Endodermal cell (in vitro differentiated cells): Measurements from ENCODE around the gene AP5S1. TPM values are rescaled to one million over a fixed set of nuclear protein-coding genes. Genes with fewer than 3 reads are reported as not detected.

Experiments
- DNase-seq: peaks from one replicate; pipeline ENCODE4 v3.0.0-alpha.2; 2017
- H3K27ac ChIP-seq: 2 replicates; pipeline ENCODE4 v1.5.1; 2013; ENCODE audit warnings: mild to moderate bottlenecking, low read depth, low read length, moderate library complexity
- H3K27me3 ChIP-seq: 2 replicates; pipeline ENCODE4 v1.6.1; 2013; ENCODE audit warnings: mild to moderate bottlenecking, low read length, moderate library complexity; ENCODE audit not compliant: insufficient read depth, control insufficient read depth, poor library complexity, severe bottlenecking
- H3K36me3 ChIP-seq: 2 replicates; pipeline ENCODE4 v1.7.0; 2013; ENCODE audit warnings: mild to moderate bottlenecking, low read length, moderate library complexity; ENCODE audit not compliant: control insufficient read depth, insufficient read depth
- H3K4me1 ChIP-seq: one replicate; pipeline ENCODE4 v1.7.0; 2013; ENCODE audit warnings: low read length; ENCODE audit not compliant: control insufficient read depth, insufficient read depth
- H3K4me3 ChIP-seq: 2 replicates; pipeline ENCODE4 v1.5.1; 2013; ENCODE audit warnings: mild to moderate bottlenecking, low read length, moderate library complexity
- H3K9ac ChIP-seq: 2 replicates; pipeline ENCODE4 v1.6.1; 2013; ENCODE audit warnings: mild to moderate bottlenecking, low read length, moderate library complexity; ENCODE audit not compliant: poor library complexity, severe bottlenecking; ENCODE audit errors: extremely low read depth
- H3K9me3 ChIP-seq: 2 replicates; pipeline ENCODE4 v1.6.1; 2013; ENCODE audit warnings: mild to moderate bottlenecking, low read length, moderate library complexity; ENCODE audit not compliant: control insufficient read depth
- H3K27ac Mint-ChIP-seq: 2 replicates; pipeline ENCODE4 v1.8.0; 2020; ENCODE audit warnings: mixed read lengths
- H3K27me3 Mint-ChIP-seq: 2 replicates; pipeline ENCODE4 v1.8.0; 2021; ENCODE audit warnings: mild to moderate bottlenecking, mixed read lengths; ENCODE audit not compliant: insufficient read depth
- H3K36me3 Mint-ChIP-seq: 2 replicates; pipeline ENCODE4 v1.8.0; 2020; ENCODE audit warnings: low read depth, mixed read lengths
- H3K4me1 Mint-ChIP-seq: 2 replicates; pipeline ENCODE4 v1.8.0; 2020; ENCODE audit warnings: mixed read lengths
- H3K4me3 Mint-ChIP-seq: 2 replicates; pipeline ENCODE4 v1.8.0; 2020; ENCODE audit warnings: mild to moderate bottlenecking, moderate library complexity, mixed read lengths
- H3K9me3 Mint-ChIP-seq: 2 replicates; pipeline ENCODE4 v1.8.0; 2020; ENCODE audit warnings: mild to moderate bottlenecking, mixed read lengths
- CTCF ChIP-seq: fragments of 200-600 bp; sonication (generic); conservative IDR thresholded peaks from 2 replicates; pipeline ENCODE4 v1.5.0; 2021; ENCODE audit warnings: antibody characterized with exemption, mild to moderate bottlenecking
- WGBS, 2 experiments: methylation state at CpG; one replicate each; pipeline versions ENCODE4 v1.1.5 to v1.1.7; 2013; ENCODE audit warnings: missing lambda C conversion rate in 2 of 2, mixed read lengths in 1 of 2; ENCODE audit not compliant: insufficient coverage in 1 of 2, insufficient read length in 1 of 2; 5-methylcytosine and 5-hydroxymethylcytosine counted together
- total RNA-seq, 2 donors: library from RNA; stranded (reverse); fragmentation: NEBNext Ultra II Directional in 1 of 2; extraction: Animal tissue kit (Norgen Biotek cat#: 25700) in 1 of 2; gene quantifications; 2 replicates in 1 of 2; 3 replicates in 1 of 2; pipeline ENCODE4 v1.2.1, GENCODE V29; 2021

The AP5S1 gene
- total RNA-seq, 2 donors from 2014 or later = 5.1 to 6.1 TPM

- Mint-ChIP-seq H3K27me3 (no peaks in the 10 kb centered on the region), H3K4me1 (peaks cover 4% of the 10 kb centered on the region), H3K9me3 (no peaks in the 10 kb centered on the region), H3K27ac (peak overlapping the region; percentile 17), H3K36me3 (peaks cover 50% of the 10 kb centered on the region), H3K4me3 (no peak overlapping the region)
- H3K27ac ChIP-seq = no peak overlapping the region
- no peaks in the 10 kb centered on the region for H3K27me3 ChIP-seq
- H3K36me3 ChIP-seq = peaks cover 31% of the 10 kb centered on the region
- H3K9me3 ChIP-seq = peaks cover 9% of the 10 kb centered on the region
- DNase-seq = peak; percentile 73
- no peak for TF ChIP-seq CTCF
- H3K4me1 ChIP-seq = no peaks in the 10 kb centered on the region
- WGBS, 2 experiments = 91 to 94% methylated on average over 7 to 10 of the region's 10 CpGs
- no peak overlapping the region for H3K9ac ChIP-seq
- H3K4me3 ChIP-seq = no peak overlapping the region
These were observed 49.7 kb downstream of the AP5S1 start for GRCh38 chr20:3869839-3870634.

- 90 to 97% methylated on average over 2 to 4 of the region's 4 CpGs for WGBS, 2 experiments
- Mint-ChIP-seq H3K4me1 (peaks cover 13% of the 10 kb centered on the region), H3K36me3 (peaks cover 47% of the 10 kb centered on the region), H3K4me3 (no peak overlapping the region), H3K9me3 (no peaks in the 10 kb centered on the region), H3K27me3 (no peaks in the 10 kb centered on the region), H3K27ac (no peak overlapping the region)
- H3K4me1 ChIP-seq = no peaks in the 10 kb centered on the region
- H3K4me3 ChIP-seq = no peak overlapping the region
- no peaks in the 10 kb centered on the region for H3K27me3 ChIP-seq
- no peak overlapping the region for H3K27ac ChIP-seq
- H3K9me3 ChIP-seq = peaks cover 9% of the 10 kb centered on the region
- peaks cover 31% of the 10 kb centered on the region for H3K36me3 ChIP-seq
- DNase-seq = no peak
- no peak overlapping the region for H3K9ac ChIP-seq
- TF ChIP-seq CTCF = no peak
These were observed 51.4 kb downstream of the AP5S1 start for GRCh38 chr20:3871550-3872265.

GRCh38 chr20:3873507-3873906 is 53.2 kb downstream of the AP5S1 start:
- Mint-ChIP-seq H3K27ac (no peak overlapping the region), H3K4me3 (no peak overlapping the region), H3K36me3 (peaks cover 38% of the 10 kb centered on the region), H3K4me1 (peaks cover 13% of the 10 kb centered on the region), H3K9me3 (no peaks in the 10 kb centered on the region), H3K27me3 (no peaks in the 10 kb centered on the region)
- no peak overlapping the region for H3K4me3 ChIP-seq
- no peaks in the 10 kb centered on the region for H3K4me1 ChIP-seq
- WGBS, 2 experiments = 94 to 98% methylated on average over 3 to 5 of the region's 5 CpGs
- peaks cover 9% of the 10 kb centered on the region for H3K9me3 ChIP-seq
- H3K27ac ChIP-seq = no peak overlapping the region
- no peaks in the 10 kb centered on the region for H3K27me3 ChIP-seq
- H3K9ac ChIP-seq = no peak overlapping the region
- H3K36me3 ChIP-seq = peaks cover 27% of the 10 kb centered on the region
- no peak for DNase-seq
- TF ChIP-seq CTCF = no peak
